D721Med (cell line): Measurements from ENCODE around the gene C16orf96.

ENCODE experiments used
- DNase-seq: peaks from one replicate; pipeline ENCODE4 v3.0.0; 2011; ENCODE audit warnings: low spot score; ENCODE audit not compliant: insufficient read length
- FAIRE-seq: peaks from 2 replicates; lab custom pipeline; 2011; peaks lifted over from hg19 to GRCh38; lab: Jason Lieb, UNC
- CTCF ChIP-seq: IDR thresholded peaks from 2 replicates; pipeline ENCODE4 v1.5.1; 2012; ENCODE audit warnings: mild to moderate bottlenecking, control low read depth; ENCODE audit not compliant: insufficient read depth; ENCODE audit errors: missing control alignments

C16orf96 gene

GRCh38 chr16:4639899-4640509 lies 83.9 kb downstream of the C16orf96 start:
- FAIRE-seq, result no peak
- no peak for TF ChIP-seq CTCF
- no peak for DNase-seq

GRCh38 chr16:4640572-4641305 lies 84.6 kb downstream of the C16orf96 start:
- no peak for DNase-seq
- no peak for TF ChIP-seq CTCF
- no peak for FAIRE-seq

GRCh38 chr16:4641306-4641687 lies 85.2 kb downstream of the C16orf96 start:
- TF ChIP-seq CTCF, result no peak
- DNase-seq (no peak), FAIRE-seq (no peak)

GRCh38 chr16:4641895-4642294 lies 85.8 kb downstream of the C16orf96 start:
- TF ChIP-seq CTCF, result no peak
- FAIRE-seq, result no peak
- DNase-seq, result no peak

- FAIRE-seq (no peak), DNase-seq (no peak)
- no peak for TF ChIP-seq CTCF
Observed at GRCh38 chr16:4646773-4647643, 90.9 kb downstream of the C16orf96 start.

- DNase-seq (no peak), FAIRE-seq (no peak)
- TF ChIP-seq CTCF, result no peak
Observed at GRCh38 chr16:4647644-4647980, 91.5 kb downstream of the C16orf96 start.
